GM18909 (cell line): ENCODE results near the gene UBB.
A peak's percentile ranks its signal among the peaks of the same experiment; 100 is the strongest.
"Not testable (repeated sequence)": the region's sequence is repeated elsewhere in the genome, so short reads cannot be mapped to it uniquely, and the experiment has no call there.

Experiments used
- ATAC-seq: cut with Tn5 transposase; IDR thresholded peaks from one replicate; pipeline ENCODE4 v1.9.1; 2021; ENCODE audit warnings: mild to moderate bottlenecking; ENCODE audit not compliant: unreplicated experiment, poor library complexity

The UBB gene

DNA sequence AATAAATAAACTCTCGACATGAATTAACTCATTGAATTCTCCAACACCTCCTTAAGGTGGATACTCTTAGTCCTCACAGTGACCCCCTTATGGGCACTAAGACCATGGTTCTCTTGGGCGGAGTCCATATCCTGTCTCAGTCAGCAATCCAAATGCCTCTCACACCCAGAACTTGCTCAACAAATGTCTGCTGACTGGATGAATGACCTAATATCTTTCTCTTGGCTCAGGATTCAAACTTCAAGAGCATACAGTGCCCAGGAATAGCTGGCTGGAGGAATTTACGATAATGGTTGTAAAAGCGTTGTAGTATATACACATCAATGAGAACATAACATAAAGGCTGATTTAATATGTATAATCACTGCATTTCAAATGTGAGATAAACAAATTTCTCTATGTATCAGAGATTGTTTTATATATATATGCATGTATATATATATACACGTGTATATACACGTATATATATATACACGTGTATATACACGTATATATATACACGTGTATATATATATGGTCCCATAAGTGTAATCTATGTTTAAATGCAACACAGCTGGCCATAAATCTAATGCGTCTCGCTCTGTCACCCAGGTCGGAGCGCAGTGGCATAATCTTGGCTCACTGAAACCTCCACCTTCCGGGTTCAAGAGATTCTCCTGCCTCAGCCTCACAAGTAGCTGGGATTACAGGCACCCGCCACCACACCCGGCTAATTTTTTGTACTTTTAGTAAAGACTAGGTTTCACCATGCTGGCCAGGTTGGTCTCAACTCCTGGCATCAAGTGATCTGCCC is 6.5 kb upstream of the UBB start:
- no peak for ATAC-seq

GRCh38 chr17:16377941-16378341 is 3.0 kb upstream of the UBB start:
- no peak for ATAC-seq

- no peak for ATAC-seq
These were observed 2.1 kb upstream of the UBB start for GRCh38 chr17:16378636-16379282.

- ATAC-seq: no peak
These were observed 1.2 kb upstream of the UBB start for GRCh38 chr17:16379654-16380053.

DNA sequence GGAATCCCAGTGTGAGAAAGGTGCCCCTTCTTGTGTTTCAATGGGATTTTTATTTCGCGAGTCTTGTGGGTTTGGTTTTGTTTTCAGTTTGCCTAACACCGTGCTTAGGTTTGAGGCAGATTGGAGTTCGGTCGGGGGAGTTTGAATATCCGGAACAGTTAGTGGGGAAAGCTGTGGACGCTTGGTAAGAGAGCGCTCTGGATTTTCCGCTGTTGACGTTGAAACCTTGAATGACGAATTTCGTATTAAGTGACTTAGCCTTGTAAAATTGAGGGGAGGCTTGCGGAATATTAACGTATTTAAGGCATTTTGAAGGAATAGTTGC is 567 bp downstream of the UBB start:
- peak; percentile 4 for ATAC-seq

- ATAC-seq: no peak
These were observed 2.3 kb downstream of the UBB start for GRCh38 chr17:16383216-16383615.

GRCh38 chr17:16383772-16384287 is 2.9 kb downstream of the UBB start:
- ATAC-seq: no peak

GRCh38 chr17:16384557-16384956 is 3.7 kb downstream of the UBB start:
- ATAC-seq: no peak

DNA sequence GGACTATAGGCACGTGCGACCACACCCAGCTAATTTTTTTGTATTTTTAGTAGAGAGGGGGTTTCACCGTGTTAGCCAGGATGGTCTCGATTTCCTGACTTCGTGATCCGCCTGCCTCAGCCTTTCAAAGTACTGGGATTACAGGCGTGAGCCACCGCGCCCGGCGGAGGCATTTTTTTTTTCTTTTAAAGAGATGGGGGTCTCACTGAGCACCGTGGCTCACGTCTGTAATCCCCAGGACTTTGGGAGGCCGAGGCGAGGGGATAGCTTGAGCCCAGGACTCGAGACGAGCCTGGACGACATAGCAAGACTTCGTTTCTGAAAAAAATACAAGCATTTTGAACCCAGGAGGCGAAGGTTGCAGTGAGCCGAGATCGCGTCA is 5.2 kb downstream of the UBB start:
- ATAC-seq: not testable (repeated sequence)

GRCh38 chr17:16391451-16391850 is 10.6 kb downstream of the UBB start:
- ATAC-seq: no peak

GRCh38 chr17:16392491-16392890 is 11.6 kb downstream of the UBB start:
- not testable (repeated sequence) for ATAC-seq

GRCh38 chr17:16395887-16396286 is 15.0 kb downstream of the UBB start:
- not testable (repeated sequence) for ATAC-seq

DNA sequence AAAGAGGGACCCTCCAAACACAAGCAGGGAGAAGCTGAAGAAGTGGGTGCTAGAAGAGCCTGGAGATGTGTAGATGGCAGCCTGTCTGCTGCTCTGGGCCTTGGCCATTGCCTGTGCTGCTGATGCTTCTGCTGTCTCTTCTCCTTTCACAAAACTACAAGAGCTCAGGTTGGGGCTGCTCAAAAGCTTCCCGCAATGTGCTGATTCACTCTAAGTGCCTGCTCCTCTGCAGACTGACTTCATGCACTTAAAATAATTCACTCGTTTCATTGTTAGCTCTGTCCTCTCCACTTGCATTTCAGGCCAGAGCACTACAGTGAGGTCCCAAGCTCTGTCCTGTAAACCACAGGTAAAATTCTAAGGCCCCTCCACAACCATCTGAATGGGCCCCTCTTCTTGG is 15.8 kb downstream of the UBB start:
- ATAC-seq: not testable (repeated sequence)

DNA sequence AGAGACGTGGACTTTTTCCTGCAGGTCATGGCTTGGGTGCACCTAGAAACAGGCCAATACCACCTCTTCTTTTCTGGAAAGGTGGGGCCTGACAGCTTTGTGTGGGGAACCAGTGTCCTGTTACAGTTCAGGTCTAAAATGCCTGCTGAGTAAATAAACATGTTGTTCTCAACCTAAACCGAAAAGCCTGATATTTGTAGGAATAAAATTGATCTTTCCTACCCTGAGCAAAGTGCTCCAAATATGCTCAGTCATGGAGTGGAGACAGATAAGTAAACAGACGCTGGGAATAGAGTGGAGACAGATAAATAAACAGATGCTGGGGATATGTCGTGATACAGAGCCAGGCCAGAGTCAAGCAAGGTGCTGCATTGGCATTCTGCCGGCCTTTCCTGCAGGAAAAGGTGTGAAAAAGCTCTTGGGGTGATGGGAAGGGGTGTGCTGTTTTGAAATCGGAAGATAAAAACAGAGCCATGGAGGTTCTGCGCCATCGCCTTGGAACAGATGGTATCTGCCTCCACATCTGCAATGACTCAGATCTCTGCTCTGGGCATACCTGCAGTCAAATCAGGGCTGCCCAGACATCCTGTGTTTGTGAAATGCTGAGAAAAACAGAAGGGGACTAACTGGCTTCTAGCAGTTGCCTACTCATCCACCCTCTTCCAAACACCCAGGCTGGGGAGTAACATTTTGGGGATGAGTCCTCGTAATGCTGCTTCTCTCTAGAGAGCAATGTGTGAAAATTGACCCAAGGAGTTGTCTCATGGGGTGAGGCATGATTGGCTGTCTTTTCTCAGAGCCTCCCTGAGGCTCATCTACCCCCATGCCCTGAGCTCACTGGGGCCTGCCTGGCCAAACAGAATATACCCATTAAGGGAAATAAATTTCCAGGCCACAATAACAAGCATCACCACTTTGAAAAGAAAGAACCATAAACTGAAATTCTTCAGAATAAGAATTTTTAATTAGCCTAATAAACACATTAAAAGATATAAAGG is 17.7 kb downstream of the UBB start:
- ATAC-seq: peak; percentile 73

- not testable (repeated sequence) for ATAC-seq
These were observed 23.0 kb downstream of the UBB start for GRCh38 chr17:16403847-16404246.

DNA sequence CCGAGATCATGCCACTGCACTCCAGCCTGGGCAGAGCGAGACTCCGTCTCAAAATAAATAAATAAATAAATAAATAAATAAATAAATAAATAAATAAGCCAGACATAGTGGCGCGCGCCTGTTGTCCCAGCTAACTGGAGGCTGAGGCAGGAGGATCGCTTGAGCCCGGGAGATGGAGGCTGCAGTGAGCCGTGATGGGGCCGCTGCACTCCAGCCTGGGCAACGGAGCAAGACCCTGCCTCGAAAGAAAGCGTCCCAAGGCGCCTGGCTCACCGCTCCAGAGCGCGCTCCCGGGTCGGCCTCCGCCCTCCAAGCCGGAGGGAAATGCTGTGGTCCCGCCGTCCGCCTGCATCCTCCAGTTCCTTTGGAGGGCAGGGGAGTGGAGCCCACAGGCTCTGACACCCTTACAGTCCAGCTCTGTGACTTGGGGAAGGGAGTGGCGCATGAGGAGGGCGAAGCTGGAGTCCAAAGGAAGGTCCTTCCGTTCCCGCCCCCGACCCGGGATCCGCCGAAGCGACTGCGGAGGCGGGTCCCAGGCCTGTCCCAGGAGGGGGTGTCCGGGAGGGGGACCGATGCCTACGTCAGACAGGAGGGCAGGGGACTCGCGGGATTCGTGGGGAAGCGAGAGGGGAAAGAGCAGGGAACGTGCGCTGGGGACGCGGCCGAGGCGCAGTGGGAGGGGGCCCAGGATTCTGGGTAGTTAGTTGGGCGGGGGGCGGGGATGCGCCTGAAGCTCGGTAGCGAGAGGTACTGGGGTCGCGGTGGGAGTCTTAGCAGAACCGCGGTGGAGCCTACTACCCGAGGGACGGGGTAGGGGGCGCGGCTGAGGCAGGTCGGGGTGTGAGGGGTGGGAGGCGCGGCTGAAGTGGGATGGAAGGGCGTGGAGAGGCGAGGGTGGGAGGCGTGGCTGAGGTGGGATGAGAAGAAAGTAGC is 26.1 kb downstream of the UBB start:
- ATAC-seq: no peak

GRCh38 chr17:16407911-16408588 is 27.2 kb downstream of the UBB start:
- peak; percentile 89 for ATAC-seq

DNA sequence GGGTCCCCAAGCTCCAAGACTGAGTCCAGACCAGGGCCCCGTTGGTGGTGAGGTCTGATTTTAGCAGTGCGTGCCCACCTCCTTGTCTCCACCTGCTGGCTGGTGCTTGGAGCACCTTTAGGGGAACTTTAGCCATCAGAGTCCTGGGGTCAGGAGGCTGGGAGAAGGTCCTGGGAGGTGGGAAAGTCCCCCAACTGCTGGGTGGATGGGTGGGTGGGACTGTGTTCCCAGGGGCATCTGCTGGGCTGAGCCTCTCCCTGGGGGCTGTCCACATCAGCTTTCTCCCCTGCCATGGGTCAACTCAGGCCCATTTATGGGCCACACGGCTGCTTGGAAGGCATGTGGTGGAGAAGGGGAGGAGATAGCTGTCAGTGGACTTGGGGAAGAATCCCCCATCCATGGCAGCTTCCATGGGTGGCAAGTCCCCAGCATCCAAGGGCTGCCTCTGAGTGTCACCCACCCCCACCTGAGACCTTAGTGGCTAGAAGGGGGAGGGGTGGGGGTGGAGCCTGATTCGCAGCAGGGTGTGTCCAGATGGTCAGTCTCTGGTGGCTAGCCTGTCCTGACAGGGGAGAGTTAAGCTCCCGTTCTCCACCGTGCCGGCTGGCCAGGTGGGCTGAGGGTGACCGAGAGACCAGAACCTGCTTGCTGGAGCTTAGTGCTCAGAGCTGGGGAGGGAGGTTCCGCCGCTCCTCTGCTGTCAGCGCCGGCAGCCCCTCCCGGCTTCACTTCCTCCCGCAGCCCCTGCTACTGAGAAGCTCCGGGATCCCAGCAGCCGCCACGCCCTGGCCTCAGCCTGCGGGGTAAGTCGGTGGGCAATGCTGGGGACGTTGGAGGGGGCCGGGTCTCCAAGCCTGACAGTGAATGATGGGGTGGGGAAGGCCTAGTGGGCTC is 34.4 kb downstream of the UBB start, which contains the start of gene TRPV2:
Gene TRPV2, plus strand, starts transcription at position 541 of the 894 bp plus-strand sequence. CDS start 2,098 bp downstream, outside the sequence.
- peak; percentile 40 for ATAC-seq
